Activated gamma-delta T cell (primary cell): ENCODE measurements around the gene CLEC6A.
"Not testable (repeated sequence)": the region's sequence is repeated elsewhere in the genome, so short reads cannot be mapped to it uniquely, and the experiment has no call there.

Experiments
- DNase-seq: peaks from one replicate; lab custom pipeline; 2025; lab: John Stamatoyannopoulos, UW

CLEC6A gene

DNA sequence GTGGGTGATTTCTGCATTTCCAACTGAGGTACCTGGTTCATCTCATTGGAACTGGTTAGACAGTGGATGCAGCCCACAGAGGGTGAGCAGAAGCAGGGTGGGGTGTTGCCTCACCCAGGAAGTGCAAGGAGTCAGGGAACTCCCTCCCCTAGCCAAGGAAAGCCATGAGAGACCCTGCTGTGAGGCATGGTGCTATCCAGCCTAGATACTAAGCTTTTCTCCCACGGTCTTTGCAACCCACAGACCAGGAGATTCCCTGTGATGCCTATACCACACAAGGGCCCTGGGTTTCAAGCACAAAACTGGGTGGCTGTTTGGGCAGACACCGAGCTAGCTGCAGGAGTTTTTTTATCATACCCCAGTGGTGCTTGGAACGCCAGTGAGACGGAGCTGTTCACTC is 39.9 kb downstream of the CLEC6A start:
- DNase-seq, result not testable (repeated sequence)

- not testable (repeated sequence) for DNase-seq
Measured at GRCh38 chr12:8496074-8496473, 40.3 kb downstream of the CLEC6A start.

- DNase-seq, result no peak
Measured at GRCh38 chr12:8499616-8500015, 43.9 kb downstream of the CLEC6A start.

DNA sequence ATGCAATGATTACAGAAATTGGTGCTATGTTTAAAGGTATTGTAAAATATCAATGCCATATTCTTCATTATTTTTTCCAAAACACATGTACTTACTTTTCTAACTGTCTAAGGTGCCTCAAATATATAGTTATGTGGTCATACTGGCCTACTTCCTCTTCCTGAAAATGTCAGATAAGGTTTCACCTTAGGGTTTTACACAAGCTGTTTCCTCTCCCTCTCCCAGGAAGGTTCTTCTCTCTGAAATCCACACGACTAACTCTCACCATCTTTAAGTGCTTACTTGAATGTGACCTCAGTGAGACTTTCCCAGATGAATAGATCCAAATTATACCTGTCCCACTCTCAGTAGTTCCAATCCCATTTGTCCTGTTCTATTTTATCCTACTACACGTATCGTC is 46.0 kb downstream of the CLEC6A start:
- no peak for DNase-seq

DNA sequence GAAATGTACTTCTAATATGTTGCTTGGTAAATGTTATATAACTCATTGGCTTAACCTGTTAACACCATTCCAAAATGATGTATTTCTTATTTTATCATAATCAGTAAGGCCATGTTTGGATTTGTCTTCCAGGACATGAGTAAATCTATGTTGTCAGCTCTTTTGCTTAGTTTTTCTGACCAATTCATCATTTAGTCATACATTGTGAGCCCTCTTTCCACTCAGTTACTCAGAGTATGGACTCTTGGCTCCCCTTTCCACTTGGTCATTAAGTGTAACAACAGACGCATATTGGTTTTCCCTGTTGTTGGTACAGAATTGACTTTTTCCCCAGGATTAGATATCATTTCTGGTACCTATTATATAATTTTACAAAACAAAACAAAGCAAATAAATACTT is 48.6 kb downstream of the CLEC6A start:
- DNase-seq, result no peak

DNA sequence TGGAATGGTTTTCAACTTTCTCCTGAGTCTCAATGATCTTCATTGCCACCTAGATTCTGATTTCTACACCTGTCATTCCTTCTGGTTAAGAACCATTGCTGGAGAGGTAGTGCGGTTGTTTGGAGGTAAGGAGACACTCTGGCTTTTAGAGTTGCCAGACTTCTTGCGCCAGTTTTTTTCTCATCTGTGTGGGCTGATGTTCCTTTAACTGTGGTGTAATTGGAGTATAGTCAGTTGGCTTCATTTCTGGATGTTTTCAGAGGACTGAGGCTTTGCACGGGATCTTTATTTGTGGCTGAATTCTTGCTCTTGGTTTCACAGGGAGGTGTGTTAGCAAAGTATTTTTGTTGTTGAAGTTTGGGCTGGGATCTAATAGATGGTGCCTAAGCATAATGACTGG is 51.8 kb downstream of the CLEC6A start:
- no peak for DNase-seq

GRCh38 chr12:8508223-8508622 is 52.5 kb downstream of the CLEC6A start:
- no peak for DNase-seq

GRCh38 chr12:8508910-8509841 is 53.4 kb downstream of the CLEC6A start:
- no peak for DNase-seq

GRCh38 chr12:8513256-8513655 is 57.5 kb downstream of the CLEC6A start, which contains the start of gene CLEC4D:
TSS of gene CLEC4D (plus strand) at chr12:8513503. CDS start at chr12:8513733, 230 bp downstream.
- no peak for DNase-seq

GRCh38 chr12:8517971-8518370 is 62.2 kb downstream of the CLEC6A start:
- no peak for DNase-seq

DNA sequence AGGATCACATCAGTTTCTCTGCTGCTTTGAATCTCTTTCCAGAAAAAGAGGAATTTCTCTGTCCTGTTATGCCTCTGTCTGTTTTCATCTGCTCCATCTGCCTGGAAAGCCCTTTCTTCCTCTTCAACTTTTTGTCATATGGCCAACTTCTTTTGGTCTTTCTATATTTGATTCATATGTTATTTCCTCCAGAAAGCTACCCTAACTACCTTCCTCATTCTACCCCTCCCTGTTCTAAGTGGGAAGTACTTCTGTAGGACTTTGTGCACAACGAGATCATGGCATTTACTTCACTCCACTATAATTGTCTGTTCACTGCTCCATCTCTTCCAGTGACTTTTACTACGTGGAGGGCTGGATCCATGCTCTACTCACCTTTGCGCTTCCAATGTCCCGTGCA is 63.4 kb downstream of the CLEC6A start:
- DNase-seq, result no peak

GRCh38 chr12:8527250-8528130 is 71.7 kb downstream of the CLEC6A start:
- no peak for DNase-seq
